Esophagus muscularis mucosa (tissue), 3 donors: ENCODE results near the gene TRIP10.

Experiments
- CTCF ChIP-seq, 3 experiments: fragments of 200-600 bp in 2 of 3; fragments of 450-650 bp in 1 of 3; sonication (generic) in 2 of 3; IDR thresholded peaks; one replicate each; pipeline ENCODE4 v1.5.1; 2017 to 2019; ENCODE audit warnings: antibody characterized with exemption in 3 of 3, mild to moderate bottlenecking in 2 of 3, moderate library complexity in 1 of 3
- POLR2A ChIP-seq: fragments of 450-650 bp; IDR thresholded peaks from one replicate; pipeline ENCODE4 v1.6.1; 2017; ENCODE audit warnings: antibody characterized with exemption, moderate library complexity, mild to moderate bottlenecking, low read depth
- POLR2AphosphoS5 ChIP-seq, 2 donors: sonication (generic); formaldehyde crosslinking; IDR thresholded peaks; one replicate each; pipeline ENCODE4 v1.6.1; 2017; ENCODE audit warnings: antibody characterized with exemption in 2 of 2

GRCh38 chr19:6696239-6696820 lies 43.1 kb upstream of the TRIP10 start:
- TF ChIP-seq CTCF (IDR thresholded peaks at IDR 0.05) (no peak), POLR2AphosphoS5 (IDR thresholded peaks at IDR 0.05) (no peak), POLR2A (no peak)
